Transverse colon (tissue), 4 donors: Measurements from ENCODE around the gene MGAT4A. TPM values are rescaled to one million over a fixed set of nuclear protein-coding genes. Genes with fewer than 3 reads are reported as not detected.
"Not testable (repeated sequence)": the region's sequence is repeated elsewhere in the genome, so short reads cannot be mapped to it uniquely, and the experiment has no call there.

Experiments used
- DNase-seq: peaks from one replicate; pipeline ENCODE4 v3.0.0-alpha.2; 2019
- H3K27ac ChIP-seq, 4 donors: fragments of 200-600 bp; sonication (generic); 2 replicates each; pipeline ENCODE4 v1.5.1; 2016 to 2018; ENCODE audit warnings: inconsistent platforms in 4 of 4
- H3K27me3 ChIP-seq: fragments of 200-600 bp; sonication (generic); 2 replicates; pipeline ENCODE4 v1.5.1; 2017; ENCODE audit warnings: inconsistent platforms
- H3K36me3 ChIP-seq, 4 donors: fragments of 200-600 bp; sonication (generic); 2 replicates each; pipeline ENCODE4 v1.5.1; 2017 to 2019; ENCODE audit warnings: inconsistent platforms in 4 of 4
- H3K4me1 ChIP-seq, 4 donors: fragments of 200-600 bp; sonication (generic); 2 replicates each; pipeline ENCODE4 v1.5.1; 2017 to 2020; ENCODE audit warnings: inconsistent platforms in 4 of 4
- H3K4me3 ChIP-seq, 4 donors: fragments of 200-600 bp; sonication (generic); 1 replicate in 1 of 4; 2 replicates in 3 of 4; pipeline versions ENCODE4 v1.5.1 to v1.6.1; 2017 to 2019; ENCODE audit warnings: inconsistent platforms in 4 of 4
- H3K9me3 ChIP-seq, 2 donors: fragments of 200-600 bp; sonication (generic); 2 replicates each; pipeline ENCODE4 v1.5.1; 2017 to 2019; ENCODE audit warnings: inconsistent platforms in 2 of 2
- EP300 ChIP-seq: sonication (generic); formaldehyde crosslinking; IDR thresholded peaks from one replicate; pipeline ENCODE4 v1.6.1; 2017; ENCODE audit warnings: antibody characterized with exemption, low read depth
- POLR2A ChIP-seq: fragments of 450-650 bp; IDR thresholded peaks from one replicate; pipeline ENCODE4 v1.6.1; 2016; ENCODE audit warnings: antibody characterized with exemption, mild to moderate bottlenecking, moderate library complexity
- POLR2AphosphoS5 ChIP-seq, 3 donors: sonication (generic); formaldehyde crosslinking; IDR thresholded peaks; one replicate each; pipeline ENCODE4 v1.6.1; 2016; ENCODE audit warnings: antibody characterized with exemption in 3 of 3
- WGBS, 2 donors: methylation state at CpG; one replicate each; pipeline ENCODE4 v1.1.5; 2018; ENCODE audit warnings: low coverage in 1 of 2; 5-methylcytosine and 5-hydroxymethylcytosine counted together
- in situ Hi-C, 4 donors: fragments of 200-750 bp; cut with MboI; loops; one replicate each; pipeline versions ENCODE4 v1.15.0 to v1.15.1; 2017; ENCODE audit warnings: low sequenced_read_pairs in 3 of 4, low pct_ligation_motif_present in 1 of 4, low pct_unique_long_range_greater_than_20kb in 1 of 4
- intact Hi-C: fragments of 100-400 bp; cut with DNase I; formaldehyde crosslinking; loops from one replicate; pipeline ENCODE4 v1.15.1; 2023; ENCODE audit warnings: low total_unique reads
- total RNA-seq, 4 donors: library from RNA; depleted of rRNA; stranded (reverse); fragments of >200 nt; gene quantifications; one replicate each; pipeline ENCODE4 v1.1.0, GENCODE V29; 2016
- TF ChIP-seq, protein P1 (sequence below), 5 experiments: fragments of 200-600 bp in 3 of 5; fragments of 450-650 bp in 2 of 5; sonication (generic) in 3 of 5; IDR thresholded peaks; 1 replicate in 2 of 5; 2 replicates in 3 of 5; pipeline ENCODE4 v1.5.1; 2016 to 2017; ENCODE audit warnings: antibody characterized with exemption in 5 of 5, inconsistent platforms in 3 of 5, mild to moderate bottlenecking in 2 of 5, moderate library complexity in 1 of 5

MGAT4A gene
- total RNA-seq, 4 donors from 2014 or later: 29.9 to 237 (median 124) TPM

DNA sequence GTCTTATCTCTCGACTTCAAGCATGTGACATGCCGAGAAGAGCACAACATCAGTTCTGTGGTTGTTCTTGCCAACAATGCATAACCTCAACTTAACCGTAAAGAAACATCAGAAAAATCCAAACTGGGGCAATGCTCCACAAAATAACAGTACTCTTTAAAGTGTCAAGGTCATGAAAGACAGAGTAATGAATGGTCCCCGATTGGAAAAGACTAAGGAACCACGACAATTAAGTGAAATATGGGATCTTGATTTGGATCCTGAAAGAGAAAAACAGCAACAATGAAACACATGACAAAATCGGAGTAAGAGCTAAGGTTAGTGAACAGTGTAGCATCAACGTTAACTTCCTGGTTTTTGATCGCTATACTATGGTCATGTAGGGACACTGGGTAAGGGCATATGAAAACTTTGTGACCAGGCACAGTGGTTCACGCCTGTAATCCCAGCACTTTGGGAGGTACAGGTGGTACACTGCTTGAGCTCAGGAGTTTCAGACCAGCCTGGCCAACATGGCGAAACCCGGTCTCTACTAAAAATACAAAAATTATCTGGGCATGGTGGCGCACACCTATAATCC lies 67.3 kb downstream of the MGAT4A start:
- TF ChIP-seq POLR2AphosphoS5 (IDR thresholded peaks at IDR 0.05) (peak in 1 of 3 donors; percentile 9), EP300 (no peak), POLR2A (no peak)
- TF ChIP-seq, protein P1, sequence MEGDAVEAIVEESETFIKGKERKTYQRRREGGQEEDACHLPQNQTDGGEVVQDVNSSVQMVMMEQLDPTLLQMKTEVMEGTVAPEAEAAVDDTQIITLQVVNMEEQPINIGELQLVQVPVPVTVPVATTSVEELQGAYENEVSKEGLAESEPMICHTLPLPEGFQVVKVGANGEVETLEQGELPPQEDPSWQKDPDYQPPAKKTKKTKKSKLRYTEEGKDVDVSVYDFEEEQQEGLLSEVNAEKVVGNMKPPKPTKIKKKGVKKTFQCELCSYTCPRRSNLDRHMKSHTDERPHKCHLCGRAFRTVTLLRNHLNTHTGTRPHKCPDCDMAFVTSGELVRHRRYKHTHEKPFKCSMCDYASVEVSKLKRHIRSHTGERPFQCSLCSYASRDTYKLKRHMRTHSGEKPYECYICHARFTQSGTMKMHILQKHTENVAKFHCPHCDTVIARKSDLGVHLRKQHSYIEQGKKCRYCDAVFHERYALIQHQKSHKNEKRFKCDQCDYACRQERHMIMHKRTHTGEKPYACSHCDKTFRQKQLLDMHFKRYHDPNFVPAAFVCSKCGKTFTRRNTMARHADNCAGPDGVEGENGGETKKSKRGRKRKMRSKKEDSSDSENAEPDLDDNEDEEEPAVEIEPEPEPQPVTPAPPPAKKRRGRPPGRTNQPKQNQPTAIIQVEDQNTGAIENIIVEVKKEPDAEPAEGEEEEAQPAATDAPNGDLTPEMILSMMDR (IDR thresholded peaks at IDR 0.05): no peak
- DNase-seq: no peak
- in situ Hi-C loops (loop anchor here in 1 of 4 donors (25.0 kb wide), 1 partner anchor 399 kb away; no protein-coding TSS in a partner anchor), intact Hi-C loops (no loop called here)
- Histone ChIP-seq H3K9me3 (no peaks in the 10 kb centered on the region), H3K27ac (peak overlapping the region in 1 of 4 donors; percentile 36), H3K36me3 (peaks cover 0 to 16% (median 5%) of the 10 kb centered on the region in 4 donors), H3K4me1 (peaks cover 0 to 6% (median 4%) of the 10 kb centered on the region in 4 donors), H3K4me3 (no peak overlapping the region), H3K27me3 (no peaks in the 10 kb centered on the region)
- WGBS, 2 donors: 73 to 88% methylated on average over 3 to 12 of the region's 12 CpGs

DNA sequence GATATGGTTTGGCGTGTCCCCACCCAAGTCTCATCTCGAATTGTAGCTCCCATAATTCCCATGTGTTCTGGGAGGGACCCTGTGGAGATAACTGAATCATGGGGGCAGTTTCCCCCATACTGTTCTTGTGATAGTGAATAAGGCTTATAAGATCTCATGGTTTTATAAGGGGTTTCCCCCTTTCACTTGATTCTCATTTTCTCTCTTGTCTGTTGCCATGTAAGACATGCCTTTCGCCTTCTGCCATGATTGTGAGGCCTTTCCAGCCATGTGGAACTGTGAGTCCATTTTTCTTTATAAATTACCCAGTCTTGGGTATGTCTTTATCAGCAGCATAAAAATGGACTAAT lies 71.5 kb downstream of the MGAT4A start:
- H3K9me3 ChIP-seq, H3K27me3 ChIP-seq, DNase-seq, intact Hi-C loops, H3K4me3 ChIP-seq, H3K4me1 ChIP-seq: not testable (repeated sequence)
- peaks cover 0 to 14% (median 2%) of the 10 kb centered on the region in 4 donors for H3K36me3 ChIP-seq
- in situ Hi-C loops: loop anchor here in 2 of 4 donors (10.0 to 25.0 kb wide), 2 partner anchors 403 to 405 kb away; no protein-coding TSS in a partner anchor
- peak overlapping the region in 2 of 4 donors; percentile 35 to 44 for H3K27ac ChIP-seq
- 98 to 100% methylated on average over 1 to 3 of the region's 3 CpGs for WGBS, 2 donors

DNA sequence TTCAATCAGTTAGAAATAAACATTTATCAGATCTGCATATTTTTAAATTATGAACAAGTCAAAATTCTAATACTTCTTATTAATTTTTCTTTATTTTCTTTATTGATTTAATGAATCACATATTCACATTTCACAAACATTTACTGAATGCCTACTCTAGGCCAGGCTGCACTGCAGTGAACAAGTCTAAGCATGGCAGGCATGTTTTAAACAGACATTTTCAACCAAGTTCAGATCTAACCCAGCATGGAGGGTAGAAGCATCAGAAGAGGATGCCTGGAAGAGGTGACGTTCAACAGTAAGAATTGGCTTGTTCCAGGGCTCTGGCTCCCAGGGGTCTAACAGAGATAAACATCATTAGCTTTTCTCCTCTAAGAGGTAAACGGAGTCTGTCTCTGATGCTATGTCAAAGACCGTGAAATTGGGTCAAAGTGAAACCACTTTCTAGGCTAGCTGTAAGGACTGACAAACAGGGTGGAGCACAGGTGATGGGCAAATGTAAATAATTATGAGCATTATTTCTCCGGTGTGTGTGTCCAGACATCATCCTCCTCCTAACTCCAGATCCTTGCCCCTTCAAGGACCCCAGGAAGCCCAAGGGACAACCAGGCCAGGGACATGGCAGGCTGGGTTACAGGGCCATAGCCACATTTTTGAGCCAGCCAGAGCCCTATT lies 72.0 kb downstream of the MGAT4A start:
- Histone ChIP-seq H3K4me3 (no peak overlapping the region), H3K4me1 (peaks cover 0 to 3% (median 0%) of the 10 kb centered on the region in 4 donors), H3K27me3 (no peaks in the 10 kb centered on the region), H3K9me3 (no peaks in the 10 kb centered on the region), H3K27ac (peak overlapping the region in 2 of 4 donors; percentile 35 to 44), H3K36me3 (peaks cover 0 to 14% (median 2%) of the 10 kb centered on the region in 4 donors)
- no peak for TF ChIP-seq EP300
- TF ChIP-seq, protein P1 (IDR thresholded peaks at IDR 0.05): no peak
- TF ChIP-seq POLR2A: no peak
- TF ChIP-seq POLR2AphosphoS5 (IDR thresholded peaks at IDR 0.05): no peak
- DNase-seq: no peak
- intact Hi-C loops: no loop called here
- 82 to 100% methylated on average over 3 to 4 of the region's 4 CpGs for WGBS, 2 donors
- in situ Hi-C loops: loop anchor here in 2 of 4 donors (10.0 to 25.0 kb wide), 2 partner anchors 403 to 406 kb away; no protein-coding TSS in a partner anchor

DNA sequence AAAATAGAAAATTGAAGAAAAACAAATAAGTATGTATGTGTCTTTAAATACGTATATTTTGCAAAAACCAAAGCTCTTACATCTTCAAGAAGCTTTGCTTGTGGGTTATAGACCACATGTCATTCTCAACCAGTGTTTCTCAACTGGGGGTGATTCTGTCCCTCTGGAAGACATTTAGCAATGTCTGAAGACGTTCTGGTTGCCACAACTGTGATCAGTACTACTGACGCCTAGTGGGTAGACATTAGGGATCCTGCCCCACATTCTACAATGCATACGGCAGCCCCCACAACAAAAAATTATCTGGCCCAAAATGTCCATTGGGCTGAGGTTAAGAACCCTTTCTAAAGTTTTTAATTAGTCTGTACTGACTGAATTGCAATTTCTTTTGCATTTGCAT lies 74.1 kb downstream of the MGAT4A start:
- 78 to 85% methylated on average over 2 to 4 of the region's 4 CpGs for WGBS, 2 donors
- peaks cover 0 to 17% (median 1%) of the 10 kb centered on the region in 4 donors for H3K4me1 ChIP-seq
- in situ Hi-C loops: loop anchor here in 2 of 4 donors (10.0 to 25.0 kb wide), 2 partner anchors 406 to 408 kb away; no protein-coding TSS in a partner anchor
- no peak overlapping the region for H3K4me3 ChIP-seq
- no peaks in the 10 kb centered on the region for H3K27me3 ChIP-seq
- TF ChIP-seq, protein P1 (IDR thresholded peaks at IDR 0.05): no peak
- TF ChIP-seq POLR2AphosphoS5 (IDR thresholded peaks at IDR 0.05) (no peak), EP300 (no peak), POLR2A (no peak)
- intact Hi-C loops: no loop called here
- no peak overlapping the region for H3K27ac ChIP-seq
- H3K9me3 ChIP-seq: no peaks in the 10 kb centered on the region
- no peak for DNase-seq
- peaks cover 0 to 13% (median 0%) of the 10 kb centered on the region in 4 donors for H3K36me3 ChIP-seq
